Glutamatergic neuron (in vitro differentiated cells): Measurements from ENCODE around the gene TRPM4. TPM values are rescaled to one million over a fixed set of nuclear protein-coding genes. Genes with fewer than 3 reads are reported as not detected.

Experiments
- DNase-seq: peaks from one replicate; pipeline ENCODE4 v3.0.0; 2022
- H3K27ac Mint-ChIP-seq: one replicate; pipeline ENCODE4 v1.8.0; 2020; ENCODE audit warnings: mild to moderate bottlenecking, mixed read lengths, inconsistent platforms; ENCODE audit not compliant: unreplicated experiment
- H3K27me3 Mint-ChIP-seq: one replicate; pipeline ENCODE4 v1.8.0; 2020; ENCODE audit warnings: mild to moderate bottlenecking, moderate library complexity, mixed read lengths, inconsistent platforms; ENCODE audit not compliant: unreplicated experiment
- H3K36me3 Mint-ChIP-seq: one replicate; pipeline ENCODE4 v1.8.0; 2020; ENCODE audit warnings: mild to moderate bottlenecking, mixed read lengths, inconsistent platforms; ENCODE audit not compliant: unreplicated experiment
- H3K4me1 Mint-ChIP-seq: one replicate; pipeline ENCODE4 v1.8.0; 2020; ENCODE audit warnings: mild to moderate bottlenecking, low read depth, mixed read lengths, inconsistent platforms; ENCODE audit not compliant: unreplicated experiment
- H3K4me3 Mint-ChIP-seq: one replicate; pipeline ENCODE4 v1.8.0; 2020; ENCODE audit warnings: mild to moderate bottlenecking, mixed read lengths, inconsistent platforms; ENCODE audit not compliant: unreplicated experiment
- H3K9me3 Mint-ChIP-seq: one replicate; pipeline ENCODE4 v1.8.0; 2020; ENCODE audit warnings: mild to moderate bottlenecking, moderate library complexity, mixed read lengths, inconsistent platforms; ENCODE audit not compliant: unreplicated experiment
- total RNA-seq: library from RNA; stranded (reverse); fragmentation: NEBNext Ultra II Directional; extraction: Animal tissue kit (Norgen Biotek cat#: 25700); gene quantifications from one replicate; pipeline ENCODE4 v1.2.1, GENCODE V29; 2021; ENCODE audit not compliant: unreplicated experiment
- TF ChIP-seq, protein P1 (sequence below): fragments of 200-600 bp; sonication (generic); IDR thresholded peaks from one replicate; pipeline ENCODE4 v1.5.0; 2021; ENCODE audit not compliant: partially characterized antibody, unreplicated experiment

The TRPM4 gene
- total RNA-seq, 1 donor from 2014 or later: 54.1 TPM

DNA sequence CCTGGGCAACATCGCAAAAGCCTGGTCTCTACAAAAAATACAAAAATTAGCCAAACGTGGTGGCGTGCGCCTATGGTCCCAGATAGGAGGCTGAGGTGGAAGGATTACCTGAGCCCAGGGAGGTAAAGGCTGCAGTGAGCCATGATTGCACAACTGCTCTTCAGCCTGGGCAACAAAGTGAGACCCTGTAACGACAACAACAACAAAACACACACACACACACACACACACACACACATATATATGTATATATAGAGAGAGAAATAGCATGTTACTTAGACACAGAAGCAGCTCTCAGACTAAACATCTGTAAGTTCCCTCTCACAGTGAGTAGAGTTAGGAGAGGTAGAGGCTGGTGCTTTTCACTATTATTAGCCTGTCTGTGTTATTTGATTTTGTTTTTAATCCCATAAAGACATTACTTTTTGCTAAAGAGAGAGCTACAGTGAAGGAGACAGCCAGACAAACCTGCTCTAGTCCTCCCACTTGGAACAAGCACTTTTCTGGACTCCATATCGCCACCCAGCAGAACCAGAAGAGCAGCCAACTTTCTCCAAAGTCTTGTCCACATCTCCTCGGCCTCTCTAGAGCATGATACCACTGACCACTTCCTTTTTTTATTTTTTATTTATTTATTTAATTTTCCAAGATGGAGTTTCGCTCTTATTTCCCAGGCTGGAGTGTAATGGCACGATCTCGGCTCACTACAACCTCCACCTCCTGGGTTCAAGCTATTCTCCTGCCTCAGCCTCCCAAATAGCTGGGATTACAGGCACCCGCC lies 46.2 kb upstream of the TRPM4 start:
- Mint-ChIP-seq H3K4me1 (peaks cover 24% of the 10 kb centered on the region), H3K27ac (peak overlapping the region; percentile 17), H3K36me3 (peaks cover 8% of the 10 kb centered on the region), H3K4me3 (no peak overlapping the region), H3K27me3 (peaks cover 18% of the 10 kb centered on the region), H3K9me3 (peaks cover 12% of the 10 kb centered on the region)
- no peak for DNase-seq
- TF ChIP-seq, protein P1, sequence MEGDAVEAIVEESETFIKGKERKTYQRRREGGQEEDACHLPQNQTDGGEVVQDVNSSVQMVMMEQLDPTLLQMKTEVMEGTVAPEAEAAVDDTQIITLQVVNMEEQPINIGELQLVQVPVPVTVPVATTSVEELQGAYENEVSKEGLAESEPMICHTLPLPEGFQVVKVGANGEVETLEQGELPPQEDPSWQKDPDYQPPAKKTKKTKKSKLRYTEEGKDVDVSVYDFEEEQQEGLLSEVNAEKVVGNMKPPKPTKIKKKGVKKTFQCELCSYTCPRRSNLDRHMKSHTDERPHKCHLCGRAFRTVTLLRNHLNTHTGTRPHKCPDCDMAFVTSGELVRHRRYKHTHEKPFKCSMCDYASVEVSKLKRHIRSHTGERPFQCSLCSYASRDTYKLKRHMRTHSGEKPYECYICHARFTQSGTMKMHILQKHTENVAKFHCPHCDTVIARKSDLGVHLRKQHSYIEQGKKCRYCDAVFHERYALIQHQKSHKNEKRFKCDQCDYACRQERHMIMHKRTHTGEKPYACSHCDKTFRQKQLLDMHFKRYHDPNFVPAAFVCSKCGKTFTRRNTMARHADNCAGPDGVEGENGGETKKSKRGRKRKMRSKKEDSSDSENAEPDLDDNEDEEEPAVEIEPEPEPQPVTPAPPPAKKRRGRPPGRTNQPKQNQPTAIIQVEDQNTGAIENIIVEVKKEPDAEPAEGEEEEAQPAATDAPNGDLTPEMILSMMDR: no peak

DNA sequence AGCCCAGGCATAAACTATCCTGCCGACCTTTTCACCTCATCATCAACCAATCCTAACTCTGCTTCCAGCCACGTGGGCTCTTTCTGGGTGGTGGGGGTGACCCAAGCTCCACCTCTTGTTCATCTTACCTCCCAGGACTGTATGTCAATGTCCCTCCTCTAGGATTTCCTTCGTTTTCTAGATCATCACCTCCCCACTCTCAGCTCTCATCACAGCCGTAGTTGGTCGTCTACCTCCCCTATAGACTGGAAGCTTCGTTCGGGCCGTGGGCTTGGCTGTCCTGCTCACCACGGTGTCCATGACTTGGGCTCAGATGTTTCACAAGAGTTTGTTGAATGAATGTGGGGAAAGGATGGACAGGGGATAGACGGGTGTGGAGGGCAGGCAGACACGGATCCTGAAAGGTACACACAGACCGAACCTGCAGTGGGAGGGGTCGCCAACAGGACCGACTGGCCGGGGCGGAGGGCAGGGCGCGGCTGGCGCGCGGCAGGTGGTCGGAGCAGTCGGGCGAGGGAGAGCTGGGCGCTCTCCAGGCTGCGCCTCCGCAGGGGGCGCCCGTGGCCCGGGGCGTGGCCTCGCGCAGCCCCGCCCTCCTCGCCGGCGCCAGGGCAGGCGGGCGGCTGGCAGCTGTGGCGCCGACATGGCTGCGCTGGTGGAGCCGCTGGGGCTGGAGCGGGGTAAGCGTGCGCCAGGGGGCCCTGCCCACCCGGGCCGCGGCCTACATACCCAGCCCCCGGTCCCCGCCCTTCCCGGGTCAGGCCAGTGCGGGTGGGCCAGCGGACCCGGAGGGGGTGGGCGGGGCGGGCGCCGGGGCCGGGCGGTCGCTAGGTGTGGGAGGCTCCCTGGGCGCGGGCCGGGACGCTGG lies 43.6 kb upstream of the TRPM4 start, which contains the start of gene LIN7B:
Gene LIN7B (plus strand): TSS at position 609 of the 868 bp plus-strand sequence. CDS start 35 bp downstream, at position 644.
- peaks cover 8% of the 10 kb centered on the region for H3K36me3 Mint-ChIP-seq
- TF ChIP-seq, protein P1: peak; percentile 6
- DNase-seq: peak; percentile 83
- H3K27me3 Mint-ChIP-seq: peaks cover 23% of the 10 kb centered on the region
- peak within 1 kb of the TSS; percentile 98 for H3K27ac Mint-ChIP-seq
- peak within 1 kb of the TSS; percentile 93 for H3K4me3 Mint-ChIP-seq
- peaks cover 16% of the 10 kb centered on the region for H3K9me3 Mint-ChIP-seq
- peaks cover 22% of the 10 kb centered on the region for H3K4me1 Mint-ChIP-seq

GRCh38 chr19:49114630-49115363 lies 42.8 kb upstream of the TRPM4 start:
- peak; percentile 74 for DNase-seq
- H3K4me1 Mint-ChIP-seq: peaks cover 19% of the 10 kb centered on the region
- peak overlapping the region; percentile 85 for H3K4me3 Mint-ChIP-seq
- H3K27ac Mint-ChIP-seq: peak overlapping the region; percentile 75
- TF ChIP-seq, protein P1: no peak
- H3K36me3 Mint-ChIP-seq: peaks cover 6% of the 10 kb centered on the region
- peaks cover 16% of the 10 kb centered on the region for H3K9me3 Mint-ChIP-seq
- H3K27me3 Mint-ChIP-seq: peaks cover 23% of the 10 kb centered on the region

DNA sequence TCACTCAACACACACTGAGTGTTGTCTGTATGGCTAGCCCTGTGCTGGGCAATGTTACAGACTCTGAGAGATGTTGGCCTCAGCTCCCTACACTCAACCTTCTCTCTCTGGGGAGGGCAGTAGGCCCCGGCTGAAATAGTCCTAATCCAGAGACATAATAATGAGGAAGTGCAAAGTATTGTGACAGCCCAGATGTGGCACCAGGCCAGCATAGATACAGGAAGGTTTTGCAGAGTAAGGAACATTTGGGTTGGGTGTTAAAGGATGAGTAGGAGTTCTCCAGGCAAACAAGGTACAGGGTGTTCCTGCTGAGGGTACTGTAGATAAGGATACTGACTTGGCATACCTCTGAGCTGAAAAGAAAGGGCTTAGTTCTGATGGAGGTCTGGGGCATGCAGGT lies 41.0 kb upstream of the TRPM4 start:
- Mint-ChIP-seq H3K9me3 (peaks cover 16% of the 10 kb centered on the region), H3K27ac (peak overlapping the region; percentile 59), H3K36me3 (peaks cover 12% of the 10 kb centered on the region), H3K4me3 (peak overlapping the region; percentile 68), H3K4me1 (peaks cover 25% of the 10 kb centered on the region), H3K27me3 (peaks cover 29% of the 10 kb centered on the region)
- TF ChIP-seq, protein P1: no peak
- DNase-seq: no peak
